ENCODE data around the gene AFAP1.

DNA sequence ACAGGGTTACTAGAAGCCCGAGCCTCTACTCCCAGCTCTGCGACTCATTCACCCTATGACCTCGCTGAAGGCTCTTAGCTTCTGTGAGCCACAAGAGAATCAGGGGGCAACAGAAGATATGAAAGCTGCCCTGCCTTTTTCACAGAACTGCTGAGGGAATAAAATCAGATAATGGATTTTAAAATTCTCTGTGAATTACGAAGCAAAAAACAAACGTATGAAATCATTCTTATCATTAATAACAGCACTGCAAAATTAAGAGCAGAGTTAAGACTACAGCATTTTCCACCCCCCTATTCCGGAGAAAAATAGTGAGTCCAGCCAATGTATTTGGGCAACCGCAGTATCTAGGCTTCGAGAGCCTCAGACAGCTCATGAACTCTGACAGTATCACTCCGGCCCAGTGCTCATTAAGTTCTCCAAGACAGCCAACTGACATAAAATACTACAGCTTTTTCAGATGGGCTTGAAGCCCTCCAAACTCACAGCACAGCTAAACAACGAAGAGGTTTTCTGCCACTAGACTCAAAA lies 33.4 kb downstream of the AFAP1 start:
- TF ChIP-seq, protein P1, sequence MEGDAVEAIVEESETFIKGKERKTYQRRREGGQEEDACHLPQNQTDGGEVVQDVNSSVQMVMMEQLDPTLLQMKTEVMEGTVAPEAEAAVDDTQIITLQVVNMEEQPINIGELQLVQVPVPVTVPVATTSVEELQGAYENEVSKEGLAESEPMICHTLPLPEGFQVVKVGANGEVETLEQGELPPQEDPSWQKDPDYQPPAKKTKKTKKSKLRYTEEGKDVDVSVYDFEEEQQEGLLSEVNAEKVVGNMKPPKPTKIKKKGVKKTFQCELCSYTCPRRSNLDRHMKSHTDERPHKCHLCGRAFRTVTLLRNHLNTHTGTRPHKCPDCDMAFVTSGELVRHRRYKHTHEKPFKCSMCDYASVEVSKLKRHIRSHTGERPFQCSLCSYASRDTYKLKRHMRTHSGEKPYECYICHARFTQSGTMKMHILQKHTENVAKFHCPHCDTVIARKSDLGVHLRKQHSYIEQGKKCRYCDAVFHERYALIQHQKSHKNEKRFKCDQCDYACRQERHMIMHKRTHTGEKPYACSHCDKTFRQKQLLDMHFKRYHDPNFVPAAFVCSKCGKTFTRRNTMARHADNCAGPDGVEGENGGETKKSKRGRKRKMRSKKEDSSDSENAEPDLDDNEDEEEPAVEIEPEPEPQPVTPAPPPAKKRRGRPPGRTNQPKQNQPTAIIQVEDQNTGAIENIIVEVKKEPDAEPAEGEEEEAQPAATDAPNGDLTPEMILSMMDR (IDR thresholded peaks at IDR 0.05; ENCODE audit: insufficient read depth, low read depth, low read length), result no peak
- TF ChIP-seq EZH2 (IDR thresholded peaks at IDR 0.05; ENCODE audit: insufficient read depth, low read length), result no peak

All from astrocyte (in vitro differentiated cells and primary cell).